Neural progenitor cell (in vitro differentiated cells): Measurements from ENCODE around the gene ABCC2.

Source experiments
- EZH2 ChIP-seq: fragments of 200-600 bp; sonication (generic); IDR thresholded peaks from 2 replicates; pipeline ENCODE4 v1.6.1; 2017; ENCODE audit warnings: antibody characterized with exemption, mild to moderate bottlenecking, moderate library complexity
- TF ChIP-seq, protein P1 (sequence below): fragments of 200-600 bp; sonication (generic); IDR thresholded peaks from 2 replicates; pipeline ENCODE4 v1.5.1; 2017; ENCODE audit warnings: antibody characterized with exemption, mild to moderate bottlenecking

DNA sequence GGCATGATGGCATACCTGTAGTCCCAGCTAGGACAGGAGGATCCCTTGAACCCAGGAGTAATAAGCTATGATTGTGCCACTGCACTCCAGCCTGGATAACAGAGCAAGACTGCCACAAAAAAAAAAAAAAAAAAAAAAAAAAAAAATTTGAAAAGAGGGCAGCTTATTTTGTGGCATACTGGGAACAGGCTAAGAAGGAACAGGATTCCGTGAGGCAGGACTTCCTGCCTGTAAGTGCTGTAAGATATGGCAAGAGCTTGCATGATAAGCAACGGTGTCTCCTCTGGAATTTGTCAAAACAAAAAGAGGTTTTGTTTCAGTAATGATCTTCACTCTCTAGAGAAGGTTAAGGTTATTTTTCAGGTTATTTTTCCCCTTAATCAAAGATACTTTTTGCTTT is 101.1 kb downstream of the ABCC2 start:
- TF ChIP-seq, protein P1, sequence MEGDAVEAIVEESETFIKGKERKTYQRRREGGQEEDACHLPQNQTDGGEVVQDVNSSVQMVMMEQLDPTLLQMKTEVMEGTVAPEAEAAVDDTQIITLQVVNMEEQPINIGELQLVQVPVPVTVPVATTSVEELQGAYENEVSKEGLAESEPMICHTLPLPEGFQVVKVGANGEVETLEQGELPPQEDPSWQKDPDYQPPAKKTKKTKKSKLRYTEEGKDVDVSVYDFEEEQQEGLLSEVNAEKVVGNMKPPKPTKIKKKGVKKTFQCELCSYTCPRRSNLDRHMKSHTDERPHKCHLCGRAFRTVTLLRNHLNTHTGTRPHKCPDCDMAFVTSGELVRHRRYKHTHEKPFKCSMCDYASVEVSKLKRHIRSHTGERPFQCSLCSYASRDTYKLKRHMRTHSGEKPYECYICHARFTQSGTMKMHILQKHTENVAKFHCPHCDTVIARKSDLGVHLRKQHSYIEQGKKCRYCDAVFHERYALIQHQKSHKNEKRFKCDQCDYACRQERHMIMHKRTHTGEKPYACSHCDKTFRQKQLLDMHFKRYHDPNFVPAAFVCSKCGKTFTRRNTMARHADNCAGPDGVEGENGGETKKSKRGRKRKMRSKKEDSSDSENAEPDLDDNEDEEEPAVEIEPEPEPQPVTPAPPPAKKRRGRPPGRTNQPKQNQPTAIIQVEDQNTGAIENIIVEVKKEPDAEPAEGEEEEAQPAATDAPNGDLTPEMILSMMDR: no peak
- no peak for TF ChIP-seq EZH2
